ENCODE measurements around the gene CYS1. TPM values are rescaled to one million over a fixed set of nuclear protein-coding genes. Genes with fewer than 3 reads are reported as not detected.

Gene CYS1
- total RNA-seq, 1 experiment from 2014 or later, result 3.7 TPM

- TF ChIP-seq CTCF (IDR thresholded peaks at IDR 0.05 in 2 of 3, conservative IDR thresholded peaks at IDR 0.05 in 1 of 3; ENCODE audit: borderline replicate concordance in 1 of 3, insufficient read depth in 1 of 3, low read depth in 2 of 3, low read length in 2 of 3), result no peak
- TF ChIP-seq POLR2AphosphoS5 (IDR thresholded peaks at IDR 0.05; ENCODE audit: low read depth, low read length), result no peak
These were observed 11.1 kb upstream of the CYS1 start (continued) for GRCh38 chr2:10091182-10091888.

GRCh38 chr2:10089565-10090190 lies 9.5 kb upstream of the CYS1 start:
- BruUV-seq (replicated peaks), result no TSS peak
- no peak overlapping the region for H3K4me3 ChIP-seq (replicated peaks in 1 of 2; ENCODE audit: low read depth in 1 of 2, low read length in 2 of 2)
- RAD21 ChIA-PET (ENCODE audit: low non-redundant PET in 1 of 2, low total read pairs in 2 of 2, uncharacterized antibody in 2 of 2, unreplicated experiment in 2 of 2), result no interaction called here
- no peaks in the 10 kb centered on the region for H4K20me1 ChIP-seq (ENCODE audit: insufficient read depth)
- H3K9me2 ChIP-seq (ENCODE audit: insufficient read depth), result no peaks in the 10 kb centered on the region
- ATAC-seq (no peak), DNase-seq (ENCODE audit: low read depth, low spot score) (no peak)
- H3K4me1 ChIP-seq (ENCODE audit: control insufficient read depth in 1 of 2, insufficient read depth in 2 of 2, low read length in 2 of 2), result no peaks in the 10 kb centered on the region
- H3K27me3 ChIP-seq (ENCODE audit: insufficient read depth, low read length), result no peaks in the 10 kb centered on the region
- no peak overlapping the region for H3K4me2 ChIP-seq (ENCODE audit: low read length)
- H3K9ac ChIP-seq (ENCODE audit: low read length), result no peak overlapping the region
- no peaks in the 10 kb centered on the region for H3K36me3 ChIP-seq (ENCODE audit: control insufficient read depth in 1 of 2, insufficient read depth in 2 of 2, low read length in 2 of 2)
- CTCF ChIA-PET, result no interaction called here
- no peak for TF ChIP-seq ATF3 (IDR thresholded peaks at IDR 0.05)
- TF ChIP-seq POLR2A (IDR thresholded peaks at IDR 0.05; ENCODE audit: borderline replicate concordance, extremely low read depth, insufficient read depth, insufficient read length), result no peak
- no peak for TF ChIP-seq REST (IDR thresholded peaks at IDR 0.05; ENCODE audit: low read depth)
- no peak for TF ChIP-seq TCF7L2 (IDR thresholded peaks at IDR 0.05; ENCODE audit: borderline replicate concordance, extremely low read depth, insufficient read depth, insufficient read length)
- no peak for TF ChIP-seq YY1 (IDR thresholded peaks at IDR 0.05; ENCODE audit: extremely low read depth, insufficient replicate concordance, low read depth, low read length)
- TF ChIP-seq EGR1 (IDR thresholded peaks at IDR 0.05; ENCODE audit: low read depth), result no peak
- no peak for TF ChIP-seq ELF1 (IDR thresholded peaks at IDR 0.05; ENCODE audit: borderline replicate concordance, low read depth)
- no peak for TF ChIP-seq EZH2phosphoT487 (IDR thresholded peaks at IDR 0.05; ENCODE audit: borderline replicate concordance)
- no peak for TF ChIP-seq RAD21 (IDR thresholded peaks at IDR 0.05; ENCODE audit: low read depth)
- no peak for TF ChIP-seq CEBPB (IDR thresholded peaks at IDR 0.05; ENCODE audit: low read depth)
- TF ChIP-seq JUND (IDR thresholded peaks at IDR 0.05), result no peak
- TF ChIP-seq FOSL1 (IDR thresholded peaks at IDR 0.05; ENCODE audit: low read depth), result no peak
- no peak for TF ChIP-seq EZH2 (IDR thresholded peaks at IDR 0.05)
- TF ChIP-seq POLR2AphosphoS5 (IDR thresholded peaks at IDR 0.05; ENCODE audit: low read depth, low read length), result no peak
- TF ChIP-seq ZFX (IDR thresholded peaks at IDR 0.05), result no peak
- no peak overlapping the region for H2AFZ ChIP-seq (ENCODE audit: low read depth, low read length, poor library complexity, severe bottlenecking)
- H3K27ac ChIP-seq (ENCODE audit: low read depth, low read length), result no peak overlapping the region
- intact Hi-C loops (cut with micrococcal nuclease), result no loop called here
- POLR2A ChIA-PET, result interaction anchor here (1.1 kb wide), 1 partner anchor 359 kb away, joined by 5 read pairs; the partner anchor contains the start of gene ODC1
- no peaks in the 10 kb centered on the region for H3K79me2 ChIP-seq (ENCODE audit: insufficient read depth, low read length)
- H3K9me3 ChIP-seq (ENCODE audit: control insufficient read depth in 1 of 2, insufficient read depth in 1 of 2, low read depth in 1 of 2, low read length in 2 of 2), result no peaks in the 10 kb centered on the region
